Measurements from ENCODE around the gene BMX.

DNA sequence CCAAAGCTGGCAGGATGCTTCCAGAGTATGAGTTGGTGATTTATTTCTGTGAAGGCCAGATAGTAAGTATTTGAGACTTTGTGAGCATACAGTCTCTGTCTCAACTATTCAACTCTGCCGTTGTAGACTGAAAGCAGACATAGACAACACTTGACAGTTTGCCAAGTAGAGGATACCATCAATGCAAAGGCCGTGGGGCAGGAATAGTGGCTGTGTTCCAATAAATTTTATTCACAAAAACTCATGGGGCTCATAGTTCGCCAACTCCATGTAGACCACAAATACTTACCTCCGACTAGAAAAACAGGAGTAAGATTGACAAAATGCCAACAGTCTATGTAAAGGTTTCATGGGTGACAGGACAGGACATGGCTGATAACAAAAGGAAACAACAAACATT is 3.8 kb upstream of the BMX start:
- TF ChIP-seq EZH2 (IDR thresholded peaks at IDR 0.05) = no peak
- TF ChIP-seq POLR2AphosphoS5 (IDR thresholded peaks at IDR 0.05; ENCODE audit: borderline replicate concordance, low read depth, low read length) = no peak
- TF ChIP-seq FOXP2 (optimal IDR thresholded peaks at IDR 0.05; ENCODE audit: control extremely low read depth, extremely low read length, insufficient read depth) = no peak
